ENCODE data around the gene ABTB1. TPM values are rescaled to one million over a fixed set of nuclear protein-coding genes. Genes with fewer than 3 reads are reported as not detected.

The ABTB1 gene
- total and polyA plus RNA-seq, 2 of the 13 experiments (the other 11 are each of a cell fraction or from before 2014, with no cell fraction given): 0.42 to 14.5 TPM

DNA sequence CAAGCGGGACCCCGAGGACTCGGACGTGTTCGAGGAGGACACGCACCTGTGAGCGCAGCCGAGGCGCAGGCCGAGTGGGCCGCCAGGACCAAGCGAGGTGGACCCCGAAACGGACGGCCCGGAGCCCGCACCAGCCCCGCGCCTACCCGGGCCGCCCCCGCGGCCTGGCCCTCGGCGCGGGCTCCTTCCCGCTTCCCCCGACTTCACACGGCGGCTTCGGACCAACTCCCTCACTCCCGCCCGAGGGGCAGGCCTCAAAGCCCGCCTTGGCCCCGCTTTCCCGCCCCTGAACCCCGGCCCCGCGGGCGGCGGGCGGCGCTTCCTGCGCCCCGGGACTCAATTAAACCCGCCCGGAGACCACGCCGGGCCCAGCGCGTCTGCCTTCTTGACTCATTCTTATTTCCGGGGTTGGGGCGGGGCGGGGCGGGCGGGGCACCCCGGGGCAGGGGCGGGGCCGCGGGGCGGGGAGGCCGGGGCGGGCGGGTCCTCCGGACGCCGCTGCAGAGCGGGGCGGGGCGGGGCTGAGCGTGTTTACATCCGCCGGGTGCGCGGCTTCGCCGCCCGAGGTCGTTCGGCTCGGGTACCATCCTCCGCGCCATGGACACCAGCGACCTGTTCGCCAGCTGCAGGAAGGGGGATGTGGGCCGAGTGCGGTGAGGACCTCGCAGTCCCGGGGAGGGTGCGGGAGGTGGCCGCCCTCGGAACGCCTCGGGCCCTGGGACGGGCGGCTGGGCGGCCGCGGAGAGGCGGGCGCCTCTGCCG lies at the start of gene ABTB1 (continued):
- TF ChIP-seq ZBTB44 (CRISPR knock-in tag; IDR thresholded peaks at IDR 0.05) (no peak), ZFP90 (CRISPR knock-in tag; IDR thresholded peaks at IDR 0.05; ENCODE audit: borderline replicate concordance) (0 out of 2 replicates have a peak, but pooled peaks have one; percentile 54), ZNF558 (CRISPR knock-in tag; IDR thresholded peaks at IDR 0.05; ENCODE audit: borderline replicate concordance) (no peak), ETV6 (CRISPR knock-in tag; conservative IDR thresholded peaks at IDR 0.05) (no peak), NAIF1 (CRISPR knock-in tag; IDR thresholded peaks at IDR 0.05; ENCODE audit: borderline replicate concordance) (no peak), BATF2 (CRISPR knock-in tag; IDR thresholded peaks at IDR 0.05) (no peak), NR2C2 (CRISPR knock-in tag; IDR thresholded peaks at IDR 0.05; ENCODE audit: borderline replicate concordance) (no peak), PITX1 (CRISPR knock-in tag; IDR thresholded peaks at IDR 0.05) (0 out of 2 replicates have a peak, but pooled peaks have one; percentile 10), JUN (CRISPR knock-in tag; IDR thresholded peaks at IDR 0.05) (no peak), SALL1 (CRISPR knock-in tag; IDR thresholded peaks at IDR 0.05) (peak; percentile 55), DNMT1 (CRISPR knock-in tag; IDR thresholded peaks at IDR 0.05) (no peak), ZNF674 (CRISPR knock-in tag; IDR thresholded peaks at IDR 0.05; ENCODE audit: low read depth) (0 out of 2 replicates have a peak, but pooled peaks have one; percentile 17), U2AF2 (IDR thresholded peaks at IDR 0.05; ENCODE audit: low read depth, low read length) (no peak), DR1 (CRISPR knock-in tag; IDR thresholded peaks at IDR 0.05) (peak; percentile 26; the same call in 1 of the 2 replicates), ZBTB39 (CRISPR knock-in tag; IDR thresholded peaks at IDR 0.05) (peak; percentile 45; the same call in 1 of the 2 replicates), RBM39 (IDR thresholded peaks at IDR 0.05; ENCODE audit: low read depth, low read length, poor library complexity, severe bottlenecking) (peak; percentile 17), ZNF747 (CRISPR knock-in tag; IDR thresholded peaks at IDR 0.05; ENCODE audit: borderline replicate concordance) (0 out of 2 replicates have a peak, but pooled peaks have one; percentile 27), ZNF850 (CRISPR knock-in tag; conservative IDR thresholded peaks at IDR 0.05) (peak; percentile 59; the same call in 1 of the 2 replicates)
- TF ChIP-seq, protein P1, sequence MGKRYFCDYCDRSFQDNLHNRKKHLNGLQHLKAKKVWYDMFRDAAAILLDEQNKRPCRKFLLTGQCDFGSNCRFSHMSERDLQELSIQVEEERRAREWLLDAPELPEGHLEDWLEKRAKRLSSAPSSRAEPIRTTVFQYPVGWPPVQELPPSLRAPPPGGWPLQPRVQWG (CRISPR knock-in tag; IDR thresholded peaks at IDR 0.05; ENCODE audit: borderline replicate concordance, low read depth): no peak
- TF ChIP-seq, protein P2, sequence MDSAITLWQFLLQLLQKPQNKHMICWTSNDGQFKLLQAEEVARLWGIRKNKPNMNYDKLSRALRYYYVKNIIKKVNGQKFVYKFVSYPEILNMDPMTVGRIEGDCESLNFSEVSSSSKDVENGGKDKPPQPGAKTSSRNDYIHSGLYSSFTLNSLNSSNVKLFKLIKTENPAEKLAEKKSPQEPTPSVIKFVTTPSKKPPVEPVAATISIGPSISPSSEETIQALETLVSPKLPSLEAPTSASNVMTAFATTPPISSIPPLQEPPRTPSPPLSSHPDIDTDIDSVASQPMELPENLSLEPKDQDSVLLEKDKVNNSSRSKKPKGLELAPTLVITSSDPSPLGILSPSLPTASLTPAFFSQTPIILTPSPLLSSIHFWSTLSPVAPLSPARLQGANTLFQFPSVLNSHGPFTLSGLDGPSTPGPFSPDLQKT (CRISPR knock-in tag; IDR thresholded peaks at IDR 0.05; ENCODE audit: borderline replicate concordance): no peak
- TF ChIP-seq, protein P3, sequence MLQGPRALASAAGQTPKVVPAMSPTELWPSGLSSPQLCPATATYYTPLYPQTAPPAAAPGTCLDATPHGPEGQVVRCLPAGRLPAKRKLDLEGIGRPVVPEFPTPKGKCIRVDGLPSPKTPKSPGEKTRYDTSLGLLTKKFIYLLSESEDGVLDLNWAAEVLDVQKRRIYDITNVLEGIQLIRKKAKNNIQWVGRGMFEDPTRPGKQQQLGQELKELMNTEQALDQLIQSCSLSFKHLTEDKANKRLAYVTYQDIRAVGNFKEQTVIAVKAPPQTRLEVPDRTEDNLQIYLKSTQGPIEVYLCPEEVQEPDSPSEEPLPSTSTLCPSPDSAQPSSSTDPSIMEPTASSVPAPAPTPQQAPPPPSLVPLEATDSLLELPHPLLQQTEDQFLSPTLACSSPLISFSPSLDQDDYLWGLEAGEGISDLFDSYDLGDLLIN (CRISPR knock-in tag; IDR thresholded peaks at IDR 0.05; ENCODE audit: borderline replicate concordance): no peak

Measured in HepG2 (cell line).